ENCODE results near the gene CCDC190.
"Not testable (repeated sequence)": the region's sequence is repeated elsewhere in the genome, so short reads cannot be mapped to it uniquely, and the experiment has no call there.

CCDC190 gene

DNA sequence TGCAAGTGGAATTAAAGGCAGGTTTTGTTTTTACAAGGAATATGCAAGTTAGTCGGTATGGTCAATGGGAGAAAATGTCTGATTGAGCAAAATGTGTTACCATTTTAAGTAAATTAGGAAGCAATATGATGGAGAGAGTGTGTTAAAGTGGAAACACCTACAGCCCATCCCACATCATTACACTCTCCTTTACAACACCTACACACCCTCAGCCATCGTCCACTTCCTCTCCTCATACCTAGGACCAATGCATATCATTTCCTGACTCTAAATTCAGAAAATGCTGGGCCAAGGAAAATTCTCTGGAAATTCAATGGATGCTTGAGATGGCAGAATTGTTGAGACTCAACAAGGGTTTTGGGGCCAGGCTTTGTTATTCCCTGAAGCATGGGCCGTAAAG lies 16.4 kb upstream of the CCDC190 start:
- DNase-seq, result no peak

DNA sequence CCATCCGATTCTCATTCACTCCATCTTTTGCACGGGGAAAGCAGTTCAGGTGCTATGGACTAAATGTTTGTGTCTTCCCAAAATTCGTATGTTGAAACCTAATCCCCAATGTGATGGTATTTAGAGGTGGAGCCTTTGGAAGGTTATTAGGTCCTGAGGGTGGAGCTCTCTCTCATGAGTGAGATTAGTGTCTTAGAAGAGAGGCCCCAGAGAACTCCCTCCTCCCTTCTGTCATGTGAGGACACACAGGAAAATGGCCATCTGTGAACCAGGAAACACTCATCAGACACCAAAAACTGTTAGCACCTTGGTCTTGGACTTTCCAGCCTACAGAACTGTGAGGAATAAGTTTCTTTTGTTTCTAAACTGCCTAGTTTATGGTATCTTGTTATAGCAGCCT lies 15.8 kb upstream of the CCDC190 start:
- DNase-seq, result no peak

DNA sequence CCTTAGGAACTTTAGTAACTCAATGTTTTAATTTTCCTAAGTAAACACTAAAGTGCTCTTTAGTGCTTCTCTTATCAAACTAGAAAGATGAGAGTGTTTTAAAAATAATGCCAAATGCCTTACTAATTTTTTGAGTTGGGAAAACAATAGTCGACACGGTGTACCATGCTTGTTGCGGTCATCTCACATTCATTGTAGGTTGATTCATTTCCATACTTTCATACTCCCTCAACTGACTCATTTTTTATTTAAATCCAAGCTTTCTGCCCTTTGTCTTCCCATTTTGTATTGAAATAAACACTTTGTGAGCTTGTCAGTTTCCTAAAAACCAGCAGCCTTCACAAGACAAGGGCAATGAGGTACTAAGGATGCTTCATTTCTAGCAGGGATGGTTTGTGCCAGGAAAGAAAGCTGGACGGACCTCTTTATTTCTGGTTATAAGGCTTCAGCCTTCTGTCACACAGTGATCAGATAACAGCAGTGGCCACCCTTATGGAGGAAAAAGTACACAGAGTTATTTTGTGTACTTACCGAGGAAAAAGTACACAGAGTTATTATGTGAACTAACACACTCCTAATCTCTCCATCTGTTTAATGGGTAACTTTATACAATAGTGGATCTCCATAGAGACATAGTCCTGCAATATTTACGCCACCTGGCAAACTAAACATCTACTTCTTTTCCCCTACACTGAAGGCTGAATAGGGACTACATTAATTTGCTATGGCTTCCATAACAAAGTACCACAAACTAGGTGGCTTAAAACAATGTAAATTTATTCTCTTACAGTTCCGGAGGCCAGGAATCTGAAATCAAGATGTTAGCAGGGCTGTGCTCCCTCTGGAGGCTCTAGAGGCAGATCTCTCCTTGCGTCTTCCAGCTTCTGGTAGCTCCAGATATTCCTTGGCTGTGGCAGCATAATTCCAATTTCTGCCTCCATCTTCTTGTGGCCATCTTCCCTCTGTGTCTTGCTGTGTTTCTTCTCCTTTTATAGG lies 13.0 kb upstream of the CCDC190 start:
- peak; percentile 82 for DNase-seq

DNA sequence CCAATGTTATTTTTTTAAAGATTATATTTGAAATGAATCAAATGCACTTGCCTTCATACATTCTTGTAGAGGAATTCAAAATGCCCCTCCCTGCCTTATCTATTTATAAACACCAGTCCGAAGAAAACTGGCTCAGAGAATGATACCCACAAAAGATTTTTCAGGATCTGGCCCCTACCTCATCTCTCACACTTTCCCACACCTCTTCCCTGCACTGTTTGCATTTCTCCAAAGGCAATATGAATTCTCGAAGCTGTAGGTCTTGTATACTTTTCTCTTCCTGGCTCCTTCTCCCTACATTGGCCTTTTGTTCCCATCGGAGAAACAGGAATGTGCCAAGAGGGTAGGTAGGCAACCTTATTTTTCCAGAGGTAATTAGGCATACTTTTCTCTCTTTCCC lies 12.0 kb upstream of the CCDC190 start:
- no peak for DNase-seq

DNA sequence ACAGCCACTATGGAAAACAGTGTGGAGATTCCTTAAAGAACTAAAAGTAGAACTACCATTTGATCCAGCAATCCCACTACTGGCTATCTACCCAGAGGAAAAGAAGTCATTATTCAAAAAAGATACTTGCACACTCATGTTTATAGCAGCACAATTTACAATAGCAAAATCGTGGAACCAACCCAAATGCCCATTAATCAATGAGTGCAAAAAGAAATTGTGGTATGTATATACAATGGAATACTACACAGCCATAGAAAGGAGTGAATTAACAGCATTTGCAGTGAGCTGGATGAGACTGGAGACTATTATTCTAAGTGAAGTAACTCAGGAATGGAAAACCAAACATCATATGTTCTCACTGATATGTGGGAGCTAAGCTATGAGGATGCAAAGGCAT lies 10.4 kb upstream of the CCDC190 start:
- DNase-seq, result not testable (repeated sequence)

DNA sequence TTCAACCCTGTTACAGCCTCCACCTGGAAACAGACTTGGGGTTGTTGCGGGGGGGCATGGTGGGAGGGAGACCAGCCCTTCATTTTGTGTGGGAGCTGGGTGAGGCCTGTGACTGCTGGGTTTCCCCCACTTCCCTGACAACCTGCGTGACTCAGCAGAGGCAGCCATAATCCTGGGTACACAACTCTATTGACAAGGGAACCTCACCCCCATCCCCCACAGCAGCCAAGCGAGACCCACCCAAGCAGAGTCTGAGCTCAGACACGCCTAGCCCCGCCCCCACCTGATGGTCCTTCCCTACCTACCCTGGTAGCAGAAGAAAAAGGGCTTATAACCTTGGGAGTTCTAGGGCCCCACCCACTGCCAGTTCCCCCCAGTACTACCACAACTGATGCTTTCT lies 8.0 kb upstream of the CCDC190 start:
- DNase-seq, result no peak

DNA sequence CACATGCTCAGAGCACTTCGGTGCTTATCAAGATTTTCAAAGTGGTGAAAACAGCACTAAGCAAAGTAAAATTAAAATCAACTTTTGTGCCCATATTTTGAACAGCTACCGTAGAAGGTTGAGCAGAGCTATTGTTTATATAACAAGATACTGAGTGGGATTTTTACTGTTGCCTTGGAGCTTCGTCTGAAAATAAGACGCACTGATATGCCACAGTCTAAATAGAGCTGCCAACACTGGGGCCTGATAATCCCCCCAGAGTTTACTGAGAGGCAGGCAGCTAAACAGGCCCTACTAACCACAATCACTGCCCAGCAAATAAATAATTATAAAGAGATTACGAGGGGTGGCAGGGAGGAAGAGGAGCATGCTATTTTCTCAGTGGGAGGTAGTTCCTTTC lies 650 bp upstream of the CCDC190 start:
- no peak for DNase-seq

DNA sequence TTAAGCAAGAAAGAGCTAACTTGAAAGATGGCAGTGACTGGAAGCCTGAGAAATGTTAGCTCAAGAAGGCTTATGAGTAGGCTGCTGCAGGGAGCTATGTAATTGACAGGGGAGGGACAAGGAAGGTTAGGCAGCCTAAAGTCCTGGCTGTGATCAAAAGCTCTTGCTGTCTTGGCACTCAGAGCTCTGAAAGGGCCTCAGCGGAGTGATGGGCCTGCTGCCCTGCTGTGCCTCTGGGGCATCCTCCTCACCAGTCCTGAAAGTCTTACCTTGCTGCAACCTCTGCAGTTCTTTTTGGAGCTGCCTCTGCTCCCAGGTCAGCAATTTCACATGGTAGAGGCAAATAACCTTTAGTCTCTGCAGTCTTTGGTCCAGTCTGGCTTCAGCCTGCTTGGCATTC lies 1.8 kb downstream of the CCDC190 start:
- DNase-seq, result no peak

DNA sequence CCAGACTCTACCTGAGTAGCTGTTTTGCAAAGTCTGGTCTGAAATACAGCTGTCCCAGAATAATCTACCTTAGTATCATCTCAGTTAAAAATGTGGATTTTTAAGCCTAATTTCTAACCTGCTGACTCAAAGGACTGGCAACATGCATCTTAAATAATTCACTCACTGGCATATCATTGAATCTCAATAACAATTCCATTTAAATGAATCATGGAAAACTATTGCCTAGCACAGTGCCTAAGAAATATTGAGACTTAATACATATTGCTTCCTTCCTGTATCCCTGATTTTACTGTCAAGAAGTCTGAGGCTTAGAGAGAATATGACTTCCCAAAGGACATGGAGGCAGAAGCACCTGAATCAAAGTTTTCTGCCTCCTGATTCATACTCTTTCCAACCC lies 3.1 kb downstream of the CCDC190 start:
- no peak for DNase-seq

DNA sequence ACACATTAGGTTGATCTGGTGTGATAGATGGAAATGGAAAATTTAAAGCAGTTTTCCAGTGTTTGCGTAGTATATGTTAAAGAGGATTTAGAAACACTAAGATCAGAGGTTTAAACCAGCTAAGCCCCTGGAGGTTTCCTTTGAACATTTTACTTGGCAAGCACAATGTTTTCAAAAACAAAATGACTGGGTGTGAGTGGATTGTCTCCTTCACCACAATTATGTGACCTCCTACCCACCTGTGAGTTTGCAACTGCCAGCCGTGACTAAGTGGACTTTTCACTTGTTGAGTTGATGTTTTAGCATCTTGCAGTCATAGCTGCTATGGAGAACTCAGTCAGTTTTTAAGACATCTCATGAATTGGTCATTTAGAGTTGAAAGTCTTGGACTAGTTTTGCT lies 4.7 kb downstream of the CCDC190 start:
- DNase-seq, result peak; percentile 7

DNA sequence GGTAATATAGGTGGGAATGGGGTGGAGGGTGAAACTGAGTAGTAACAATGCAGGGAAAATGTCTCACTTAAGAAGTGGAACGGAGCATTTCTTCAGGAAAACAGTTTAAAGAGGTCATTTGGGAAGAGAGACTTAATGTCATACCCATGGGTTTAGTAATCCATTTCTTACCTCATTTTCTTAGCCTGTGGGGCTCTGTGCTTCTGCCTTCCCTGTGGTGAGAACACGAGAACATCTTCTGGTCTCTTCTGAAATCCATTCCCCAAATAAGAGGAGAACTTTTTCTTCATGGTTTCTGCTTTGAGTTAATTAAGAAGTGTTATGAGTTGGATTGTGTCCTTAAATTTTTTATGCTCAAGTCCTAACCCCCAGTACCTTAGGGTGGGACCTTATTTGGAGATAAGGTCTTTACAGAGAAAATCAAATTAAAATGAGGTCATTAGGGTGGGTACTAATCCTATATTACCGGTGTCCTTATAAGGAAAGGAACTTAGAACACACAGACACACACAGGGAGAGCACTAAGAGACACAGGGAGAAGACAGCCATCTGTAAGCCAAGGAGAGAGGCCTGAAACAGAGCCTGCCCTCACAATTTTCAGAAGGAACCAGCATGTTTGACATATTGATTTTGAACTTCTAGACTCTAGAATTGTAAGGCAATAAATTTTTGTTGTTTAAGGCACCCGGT lies 5.4 kb downstream of the CCDC190 start:
- no peak for DNase-seq

DNA sequence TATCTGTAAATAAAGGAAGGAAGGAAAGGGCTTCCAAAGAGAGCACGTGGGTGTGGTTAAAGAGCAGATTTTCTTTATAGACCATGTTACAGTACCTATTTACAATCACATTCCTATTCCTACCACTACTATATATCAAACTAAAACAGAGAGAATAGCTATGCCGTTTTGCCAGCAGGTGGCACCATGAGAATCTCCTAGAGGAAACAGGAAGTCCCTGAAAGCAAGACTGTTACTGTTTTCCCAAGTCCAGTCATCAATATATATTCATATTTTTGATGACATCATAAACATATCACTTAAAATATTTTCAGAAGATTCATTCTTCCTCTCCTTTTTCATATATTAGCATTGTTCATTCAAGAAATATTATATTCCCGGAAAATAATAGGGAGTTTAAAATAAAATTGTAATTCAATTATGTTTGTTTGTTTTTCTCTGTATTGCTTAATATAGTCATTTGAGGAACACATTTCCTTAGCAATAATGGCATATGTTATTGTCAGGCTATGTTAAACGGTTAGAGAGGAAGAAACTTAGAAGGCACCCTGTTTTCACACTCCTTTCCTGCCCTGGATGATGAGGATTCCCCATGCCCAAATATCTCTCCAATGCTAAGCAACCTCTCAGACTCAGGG lies 6.6 kb downstream of the CCDC190 start:
- peak; percentile 73 for DNase-seq

DNA sequence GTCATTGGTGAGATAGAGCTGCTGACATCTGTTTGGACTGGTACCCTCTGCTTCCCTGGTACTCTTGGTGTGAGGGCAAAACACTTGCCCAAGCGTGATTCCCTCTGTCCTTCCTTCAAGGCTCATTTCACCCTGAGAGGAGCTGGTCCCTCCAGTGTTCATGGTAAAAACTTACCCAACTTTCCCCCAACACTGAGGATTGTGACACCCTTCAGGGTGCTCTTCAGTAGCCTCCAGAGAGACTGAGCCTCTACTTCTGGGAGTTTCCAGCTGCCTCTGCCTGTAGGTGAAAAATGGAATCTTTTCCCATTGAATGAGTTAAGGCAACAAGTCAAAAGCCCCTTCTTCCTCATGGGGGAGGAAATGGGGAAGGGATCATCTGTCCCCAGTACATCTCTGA lies 9.6 kb downstream of the CCDC190 start:
- no peak for DNase-seq

DNA sequence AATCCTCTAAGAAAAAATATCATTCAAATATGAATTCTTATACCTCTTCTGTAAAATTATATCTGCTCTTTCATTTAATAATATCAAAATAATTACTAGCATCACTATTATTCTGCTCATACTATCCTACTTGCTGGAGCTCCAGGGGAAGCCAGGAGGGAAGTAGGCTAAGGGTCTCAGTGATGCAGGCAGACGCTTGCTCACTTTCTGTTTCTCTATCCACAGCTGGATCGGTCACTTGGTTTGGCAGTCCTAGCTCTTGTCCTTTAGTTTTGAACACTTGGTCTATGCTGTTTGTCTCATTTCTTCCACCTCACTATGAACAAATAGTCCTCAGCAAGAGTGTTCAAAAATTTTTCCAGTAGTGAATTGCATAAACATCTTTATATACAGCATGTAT lies 11.3 kb downstream of the CCDC190 start:
- DNase-seq, result no peak

DNA sequence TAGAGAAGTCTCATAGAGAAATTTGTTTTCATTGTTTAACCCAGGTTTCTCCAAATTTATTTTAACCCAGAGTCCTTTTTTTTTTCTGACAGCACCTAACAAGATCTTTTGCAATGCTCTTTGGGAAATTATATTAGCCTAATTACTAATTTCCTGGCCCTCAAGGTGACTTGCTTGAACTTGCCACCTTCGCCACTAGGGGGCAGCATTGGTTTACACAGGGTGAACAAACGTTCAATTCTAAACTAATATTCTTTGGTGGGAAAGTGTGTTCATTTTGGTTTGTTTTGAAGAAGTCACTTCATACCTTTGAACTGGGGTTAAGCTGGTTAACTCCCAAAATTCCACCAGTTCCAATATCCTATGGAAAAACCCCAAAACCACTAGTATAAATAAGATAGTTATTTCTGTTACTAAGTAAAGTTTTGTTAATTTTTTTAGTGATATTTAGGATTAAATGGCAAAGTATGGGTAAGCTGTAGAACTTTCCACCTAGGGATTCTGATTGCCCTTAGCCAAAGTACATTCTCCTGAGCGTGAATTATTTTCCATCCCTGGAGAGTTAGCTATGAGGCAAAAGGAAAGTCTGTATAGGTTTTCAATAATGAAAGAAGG lies 13.0 kb downstream of the CCDC190 start:
- DNase-seq, result peak; percentile 70

DNA sequence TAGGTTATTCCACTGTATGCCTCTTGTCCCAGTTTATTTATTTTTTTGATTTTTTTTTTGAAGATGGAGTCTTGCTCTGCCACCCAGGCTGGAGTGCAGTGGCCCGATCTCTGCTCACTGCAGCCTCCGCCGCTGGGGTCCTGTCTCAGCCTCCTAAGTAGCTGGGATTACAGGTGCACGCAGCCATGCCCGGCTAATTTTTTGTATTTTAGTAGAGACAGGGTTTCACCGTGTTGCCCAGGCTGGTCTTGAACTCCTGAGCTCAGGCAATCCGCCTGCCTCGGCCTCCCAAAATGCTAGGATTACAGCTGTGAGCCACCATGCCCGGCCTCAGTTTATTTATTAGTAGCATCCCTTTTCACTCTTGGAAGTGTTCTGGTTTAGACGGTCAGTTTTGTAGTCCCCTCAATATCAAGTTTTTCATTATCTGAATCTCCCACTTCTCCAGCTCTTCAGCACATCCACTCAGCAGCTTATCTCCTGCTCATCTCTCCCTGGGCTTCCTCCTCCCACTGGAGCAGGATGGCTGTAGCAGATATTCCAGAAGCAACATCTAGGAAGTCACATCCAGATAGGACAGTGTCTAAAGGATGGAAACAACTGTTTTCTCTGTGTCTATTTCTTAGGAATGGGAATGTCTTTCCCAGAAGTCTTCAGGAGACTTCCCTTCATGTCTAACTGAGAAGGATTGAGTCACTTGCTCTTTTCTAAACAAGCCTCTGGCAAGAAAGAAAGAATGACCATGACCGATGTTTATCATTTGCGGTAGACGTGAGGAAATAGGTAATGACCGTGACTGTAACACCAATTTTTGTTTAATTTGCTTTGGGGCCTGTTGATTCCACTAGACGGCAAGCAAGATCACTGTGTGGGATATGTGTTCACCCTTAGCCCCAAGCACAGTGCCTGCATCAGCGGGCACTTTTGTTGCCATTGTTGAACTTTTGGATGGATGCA lies 14.4 kb downstream of the CCDC190 start:
- no peak for DNase-seq

DNA sequence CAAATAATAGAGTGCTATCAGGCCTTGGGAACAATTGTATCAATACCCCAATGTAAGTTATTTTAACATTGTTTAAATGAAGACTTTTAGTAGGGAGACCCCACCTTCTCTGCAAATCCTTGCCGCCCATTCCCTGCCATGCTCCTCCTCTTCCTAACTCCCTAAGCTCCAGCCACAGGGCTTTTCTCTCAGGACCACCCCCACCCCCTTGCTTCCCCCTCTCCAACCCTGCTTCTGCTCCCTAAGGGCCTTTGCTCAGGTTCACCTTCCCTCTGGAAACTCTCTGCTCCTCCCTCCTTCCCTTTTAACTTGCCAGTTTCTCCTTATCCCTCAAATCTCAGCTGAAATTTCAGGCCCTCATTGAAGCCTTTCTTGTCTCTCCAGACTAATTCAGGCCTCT lies 16.8 kb downstream of the CCDC190 start:
- no peak for DNase-seq

DNA sequence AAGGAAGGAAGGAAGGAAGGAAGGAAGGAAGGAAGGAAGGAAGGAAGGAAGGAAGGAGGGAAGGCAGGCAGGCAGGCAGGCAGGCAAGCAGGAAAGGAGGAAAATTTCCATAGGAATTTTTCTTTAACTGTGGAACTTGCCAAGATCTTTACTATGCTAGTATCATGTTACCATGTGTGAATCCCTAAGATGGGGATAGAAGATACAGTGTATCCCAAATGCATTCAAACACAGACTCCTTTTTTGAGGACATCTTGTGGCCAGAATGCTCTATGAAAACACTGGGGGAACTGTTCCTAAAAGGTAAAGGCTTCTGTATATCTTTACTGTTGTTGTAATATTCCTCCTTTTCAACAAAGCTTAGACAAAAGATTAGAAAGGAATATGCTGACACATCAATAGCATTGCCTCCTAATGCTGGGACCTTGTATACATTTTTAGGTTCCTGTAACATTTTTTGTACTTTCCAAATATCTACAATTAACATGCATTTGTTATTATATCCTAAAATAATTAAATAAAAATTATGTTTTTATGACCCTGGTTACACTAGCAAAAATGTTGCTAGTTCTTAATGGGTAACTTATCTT lies 20.6 kb downstream of the CCDC190 start:
- no peak for DNase-seq

DNA sequence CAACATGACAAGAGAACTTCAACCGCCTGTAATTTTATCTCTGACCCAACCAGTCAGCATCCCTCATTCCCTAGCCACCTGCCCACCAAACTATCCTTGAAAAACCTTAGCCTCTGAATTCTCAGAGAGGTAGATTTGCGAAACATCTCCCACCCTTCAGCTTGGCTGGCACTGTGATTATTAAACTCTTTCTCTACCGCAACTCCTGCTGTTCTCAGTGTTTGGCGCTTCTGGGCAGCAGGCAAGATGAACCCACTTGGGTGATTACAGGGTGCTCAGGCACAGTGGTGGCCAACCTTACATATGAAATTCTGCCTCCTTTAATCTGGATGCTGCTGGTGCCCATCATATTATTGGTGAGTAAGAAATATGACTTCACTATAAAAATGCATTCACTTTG lies 22.1 kb downstream of the CCDC190 start:
- DNase-seq, result no peak

DNA sequence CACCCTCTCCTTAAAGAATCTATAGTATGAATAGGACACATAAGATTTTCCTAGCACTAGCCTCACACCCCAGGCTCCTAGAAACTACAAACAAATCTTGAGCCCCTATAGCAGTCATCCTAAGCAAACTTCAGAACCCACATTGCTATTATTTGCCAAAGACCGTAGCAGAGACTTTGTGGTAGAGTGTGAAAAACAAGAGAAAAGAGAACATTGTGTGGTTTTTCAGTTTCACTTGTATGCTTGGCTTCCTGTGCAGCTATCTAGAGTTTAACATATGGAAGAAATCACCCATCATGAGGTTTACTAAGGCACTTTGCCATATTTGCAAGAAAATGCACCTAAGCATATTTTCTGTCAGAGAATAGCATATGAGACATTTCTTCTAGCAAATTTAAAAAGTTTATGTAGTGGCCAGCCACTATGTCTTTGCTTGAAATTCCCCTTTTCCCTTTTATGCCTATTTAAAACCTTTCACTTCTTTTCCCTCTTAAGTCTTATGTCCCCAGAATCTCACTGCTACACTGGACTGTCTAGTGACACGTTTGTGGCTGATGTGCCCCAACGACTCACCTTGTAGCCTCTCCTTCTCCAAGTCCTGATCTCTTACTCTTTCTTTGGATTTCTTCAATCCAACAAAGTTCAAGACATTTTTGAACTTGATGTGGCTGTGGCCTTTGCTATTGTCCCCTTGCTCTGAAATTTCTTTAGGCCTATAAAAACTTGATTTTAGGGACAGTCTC lies 25.6 kb downstream of the CCDC190 start:
- no peak for DNase-seq

DNA sequence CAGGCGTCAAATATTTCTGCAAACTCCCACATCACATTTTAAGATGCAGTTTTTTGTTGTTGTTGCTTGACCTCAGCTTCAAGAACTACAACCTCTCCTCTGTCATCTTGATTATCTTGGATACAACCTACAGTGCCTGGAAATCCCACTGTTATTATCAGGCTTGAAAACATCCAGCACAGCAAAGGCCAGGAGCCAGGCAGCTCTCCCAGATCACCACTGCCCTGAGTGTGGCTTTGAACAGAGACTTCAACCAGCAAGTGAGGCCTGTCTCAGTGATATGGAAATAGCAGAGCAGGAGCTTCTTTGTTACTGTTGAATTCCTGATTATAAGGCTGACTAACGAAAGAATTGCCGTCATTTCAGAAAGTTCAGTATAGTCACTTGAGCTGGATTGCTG lies 28.5 kb downstream of the CCDC190 start:
- no peak for DNase-seq
